ENCODE results near the gene GPC5.

GRCh38 chr13:92225861-92226260 is 827.4 kb downstream of the GPC5 start:
- TF ChIP-seq CTCF (IDR thresholded peaks at IDR 0.05; ENCODE audit: low read length), result no peak
- no peak for TF ChIP-seq EZH2 (IDR thresholded peaks at IDR 0.05; ENCODE audit: borderline replicate concordance, low read length)

Measured in OCI-LY1 (cell line).